Neutrophil (primary cell): ENCODE data around the gene CACNA1C.

Experiments
- H3K27ac ChIP-seq: fragments of 200-600 bp; sonication (generic); 2 replicates; pipeline ENCODE4 v1.5.1; 2016; ENCODE audit warnings: mild to moderate bottlenecking, moderate library complexity
- H3K27me3 ChIP-seq: fragments of 200-600 bp; sonication (generic); 2 replicates; pipeline ENCODE4 v1.6.0; 2016; ENCODE audit warnings: mild to moderate bottlenecking
- H3K36me3 ChIP-seq: fragments of 200-600 bp; sonication (generic); 2 replicates; pipeline ENCODE4 v1.5.1; 2017
- H3K4me1 ChIP-seq, 2 experiments: fragments of 200-600 bp in 1 of 2; sonication (generic) in 1 of 2; 1 replicate in 1 of 2; 2 replicates in 1 of 2; pipeline versions ENCODE4 v1.5.1 to v1.6.1; 2013 to 2016; ENCODE audit warnings: low read depth in 1 of 2, low read length in 1 of 2, mild to moderate bottlenecking in 1 of 2, moderate library complexity in 1 of 2; ENCODE audit not compliant: control insufficient read depth in 1 of 2, insufficient read depth in 1 of 2
- H3K4me3 ChIP-seq, 2 experiments: fragments of 200-600 bp in 1 of 2; sonication (generic) in 1 of 2; 1 replicate in 1 of 2; 2 replicates in 1 of 2; pipeline ENCODE4 v1.5.1; 2013 to 2016; ENCODE audit warnings: low read depth in 1 of 2, low read length in 1 of 2, mild to moderate bottlenecking in 1 of 2, moderate library complexity in 1 of 2
- H3K9me3 ChIP-seq: fragments of 200-600 bp; sonication (generic); 2 replicates; pipeline ENCODE4 v1.5.1; 2016
- CTCF ChIP-seq: fragments of 200-600 bp; sonication (generic); IDR thresholded peaks from 2 replicates; pipeline ENCODE4 v1.5.1; 2016; ENCODE audit warnings: antibody characterized with exemption

CACNA1C gene

GRCh38 chr12:2623472-2623871 lies 570.7 kb downstream of the CACNA1C start:
- no peaks in the 10 kb centered on the region for H3K4me1 ChIP-seq
- H3K36me3 ChIP-seq, result no peaks in the 10 kb centered on the region
- H3K4me3 ChIP-seq, result no peak overlapping the region
- no peak for TF ChIP-seq CTCF
- no peaks in the 10 kb centered on the region for H3K9me3 ChIP-seq
- no peak overlapping the region for H3K27ac ChIP-seq
- peaks cover 92% of the 10 kb centered on the region for H3K27me3 ChIP-seq

GRCh38 chr12:2624543-2625288 lies 571.9 kb downstream of the CACNA1C start:
- peaks cover 82% of the 10 kb centered on the region for H3K27me3 ChIP-seq
- H3K4me3 ChIP-seq, result no peak overlapping the region
- TF ChIP-seq CTCF, result no peak
- H3K9me3 ChIP-seq, result no peaks in the 10 kb centered on the region
- no peaks in the 10 kb centered on the region for H3K36me3 ChIP-seq
- no peak overlapping the region for H3K27ac ChIP-seq
- H3K4me1 ChIP-seq, result no peaks in the 10 kb centered on the region

- Histone ChIP-seq H3K4me3 (no peak overlapping the region), H3K27ac (no peak overlapping the region), H3K4me1 (no peaks in the 10 kb centered on the region), H3K9me3 (no peaks in the 10 kb centered on the region), H3K36me3 (no peaks in the 10 kb centered on the region), H3K27me3 (peaks cover 77% of the 10 kb centered on the region)
- TF ChIP-seq CTCF, result no peak
These were observed 572.5 kb downstream of the CACNA1C start for GRCh38 chr12:2625289-2625612.

- no peak for TF ChIP-seq CTCF
- H3K27ac ChIP-seq, result no peak overlapping the region
- no peaks in the 10 kb centered on the region for H3K36me3 ChIP-seq
- no peaks in the 10 kb centered on the region for H3K9me3 ChIP-seq
- H3K4me1 ChIP-seq, result no peaks in the 10 kb centered on the region
- H3K27me3 ChIP-seq, result peaks cover 65% of the 10 kb centered on the region
- H3K4me3 ChIP-seq, result no peak overlapping the region
These were observed 574.5 kb downstream of the CACNA1C start for GRCh38 chr12:2627076-2627834.

- Histone ChIP-seq H3K27me3 (peaks cover 59% of the 10 kb centered on the region), H3K36me3 (no peaks in the 10 kb centered on the region), H3K4me3 (no peak overlapping the region)
These were observed 575.0 kb downstream of the CACNA1C start for GRCh38 chr12:2627835-2628191.

More at GRCh38 chr12:2627835-2628191, 575.0 kb downstream of the CACNA1C start:
- no peak overlapping the region for H3K27ac ChIP-seq
- H3K9me3 ChIP-seq, result no peaks in the 10 kb centered on the region
- H3K4me1 ChIP-seq, result no peaks in the 10 kb centered on the region
- TF ChIP-seq CTCF, result no peak
